Thyroid gland (tissue), 4 donors: Measurements from ENCODE around the gene MCHR1.

Experiments
- CTCF ChIP-seq, 6 experiments: fragments of 200-600 bp in 3 of 6; fragments of 450-650 bp in 3 of 6; sonication (generic) in 3 of 6; IDR thresholded peaks; one replicate each; pipeline ENCODE4 v1.5.1; 2016 to 2019; ENCODE audit warnings: antibody characterized with exemption in 6 of 6, mild to moderate bottlenecking in 2 of 6, inconsistent platforms in 1 of 6, moderate library complexity in 1 of 6
- POLR2A ChIP-seq, 2 donors: fragments of 450-650 bp; IDR thresholded peaks; one replicate each; pipeline ENCODE4 v1.6.1; 2017; ENCODE audit warnings: antibody characterized with exemption in 2 of 2, mild to moderate bottlenecking in 2 of 2, moderate library complexity in 1 of 2

- TF ChIP-seq CTCF (IDR thresholded peaks at IDR 0.05) (no peak), POLR2A (IDR thresholded peaks at IDR 0.05) (no peak)
Observed at GRCh38 chr22:40728731-40729189, 49.5 kb downstream of the MCHR1 start.
